ACC112 (cell line): ENCODE measurements around the gene SYNGR1.

Experiments used
- H2AFZ ChIP-seq: fragments of 200-600 bp; sonication (generic); one replicate; pipeline ENCODE4 v1.6.0; 2017; ENCODE audit warnings: antibody characterized with exemption, low read length; ENCODE audit not compliant: unreplicated experiment
- H3K27ac ChIP-seq: fragments of 200-600 bp; sonication (generic); 2 replicates; pipeline ENCODE4 v1.5.1; 2014; ENCODE audit warnings: low read depth, mild to moderate bottlenecking, antibody characterized with exemption, low read length, moderate library complexity
- H3K27me3 ChIP-seq: fragments of 200-600 bp; sonication (generic); 2 replicates; pipeline ENCODE4 v1.6.1; 2014; ENCODE audit warnings: mild to moderate bottlenecking, antibody characterized with exemption, low read length, moderate library complexity, mixed read lengths; ENCODE audit not compliant: insufficient read depth
- H3K36me3 ChIP-seq: fragments of 200-600 bp; sonication (generic); 2 replicates; pipeline ENCODE4 v1.6.1; 2016; ENCODE audit warnings: mild to moderate bottlenecking, antibody characterized with exemption, low read length, moderate library complexity, mixed read lengths; ENCODE audit not compliant: insufficient read depth
- H3K4me1 ChIP-seq: fragments of 200-600 bp; sonication (generic); one replicate; pipeline ENCODE4 v1.6.1; 2016; ENCODE audit warnings: low read length, mixed read lengths; ENCODE audit not compliant: insufficient read depth, unreplicated experiment, control insufficient read depth
- H3K4me3 ChIP-seq: fragments of 200-600 bp; sonication (generic); 2 replicates; pipeline ENCODE4 v1.5.1; 2014; ENCODE audit warnings: mild to moderate bottlenecking, low read depth, low read length
- H3K79me2 ChIP-seq: fragments of 200-600 bp; sonication (generic); one replicate; pipeline ENCODE4 v1.6.0; 2016; ENCODE audit warnings: low read length; ENCODE audit not compliant: control insufficient read depth, unreplicated experiment, insufficient read depth

The SYNGR1 gene

DNA sequence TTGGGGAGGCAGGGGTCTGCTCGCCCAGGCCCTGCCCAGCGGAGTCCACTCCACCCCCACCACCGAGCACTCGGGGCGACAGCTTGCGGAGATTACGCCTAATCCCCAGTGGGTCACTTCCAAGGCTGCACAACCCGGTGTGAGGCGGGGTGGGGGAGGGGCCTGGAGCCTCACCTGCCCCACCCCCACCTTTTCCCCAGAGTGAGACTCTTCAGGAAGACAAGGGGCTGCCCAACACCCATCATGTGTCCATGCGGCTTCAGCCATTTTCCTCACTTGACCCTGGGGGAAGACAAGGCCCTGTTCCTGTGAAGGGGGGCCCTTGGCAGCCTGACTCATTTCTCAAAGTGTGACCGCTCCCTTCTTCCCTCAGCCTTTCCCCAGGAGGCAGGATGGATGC lies 12.5 kb downstream of the SYNGR1 start:
- H3K4me1 ChIP-seq, result no peaks in the 10 kb centered on the region
- no peaks in the 10 kb centered on the region for H3K27me3 ChIP-seq
- H3K4me3 ChIP-seq, result no peak overlapping the region
- no peaks in the 10 kb centered on the region for H3K79me2 ChIP-seq
- no peaks in the 10 kb centered on the region for H3K36me3 ChIP-seq
- no peak overlapping the region for H3K27ac ChIP-seq
- no peak overlapping the region for H2AFZ ChIP-seq

GRCh38 chr22:39362932-39363331 lies 13.1 kb downstream of the SYNGR1 start:
- Histone ChIP-seq H3K79me2 (no peaks in the 10 kb centered on the region), H3K36me3 (no peaks in the 10 kb centered on the region), H3K27ac (no peak overlapping the region), H2AFZ (no peak overlapping the region), H3K27me3 (no peaks in the 10 kb centered on the region), H3K4me3 (no peak overlapping the region), H3K4me1 (no peaks in the 10 kb centered on the region)

DNA sequence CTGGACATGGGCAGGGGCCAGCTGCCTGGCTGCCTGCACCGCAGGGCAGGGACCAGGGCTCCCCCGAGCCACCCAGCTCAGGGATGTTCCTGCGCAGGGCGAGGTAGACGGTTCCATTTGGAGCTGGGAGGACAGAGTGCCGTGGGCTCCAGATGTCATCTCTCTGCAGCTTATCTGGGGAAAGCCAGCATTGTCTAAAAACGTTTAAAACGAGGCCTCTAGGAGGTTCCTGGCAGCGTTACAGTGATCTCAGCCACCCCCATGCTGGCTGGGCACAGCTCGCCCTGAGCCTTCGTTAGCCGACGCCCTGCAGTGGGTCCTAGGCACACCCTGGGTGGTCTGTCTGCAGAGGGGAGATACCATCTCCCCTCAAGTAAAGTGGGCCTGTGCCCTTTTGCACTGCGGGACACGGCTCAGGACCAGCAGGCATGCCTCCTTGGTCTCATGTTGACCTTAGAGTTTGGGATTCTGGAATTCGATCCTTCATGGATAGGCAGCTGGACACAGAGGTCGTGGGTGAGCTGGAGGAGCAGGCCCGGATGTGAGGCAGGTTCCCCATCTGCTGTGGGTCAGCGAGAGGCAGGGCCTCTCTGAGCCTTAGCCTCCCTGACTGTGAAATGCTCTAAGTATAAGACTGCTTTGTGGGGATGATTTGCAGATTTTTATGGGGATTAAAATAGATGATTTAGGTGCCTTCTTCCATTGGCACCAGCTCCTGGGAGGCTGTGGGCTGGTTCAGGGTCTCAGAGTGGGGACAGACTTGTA lies 14.1 kb downstream of the SYNGR1 start:
- Histone ChIP-seq H3K4me3 (no peak overlapping the region), H3K36me3 (no peaks in the 10 kb centered on the region), H3K27me3 (no peaks in the 10 kb centered on the region), H3K79me2 (no peaks in the 10 kb centered on the region), H3K4me1 (no peaks in the 10 kb centered on the region), H2AFZ (no peak overlapping the region), H3K27ac (no peak overlapping the region)

- H3K4me3 ChIP-seq, result no peak overlapping the region
- H3K4me1 ChIP-seq, result no peaks in the 10 kb centered on the region
- H3K27ac ChIP-seq, result no peak overlapping the region
- no peaks in the 10 kb centered on the region for H3K27me3 ChIP-seq
- H2AFZ ChIP-seq, result no peak overlapping the region
- H3K36me3 ChIP-seq, result no peaks in the 10 kb centered on the region
- H3K79me2 ChIP-seq, result no peaks in the 10 kb centered on the region
Measured at GRCh38 chr22:39364714-39365491, 15.1 kb downstream of the SYNGR1 start.

DNA sequence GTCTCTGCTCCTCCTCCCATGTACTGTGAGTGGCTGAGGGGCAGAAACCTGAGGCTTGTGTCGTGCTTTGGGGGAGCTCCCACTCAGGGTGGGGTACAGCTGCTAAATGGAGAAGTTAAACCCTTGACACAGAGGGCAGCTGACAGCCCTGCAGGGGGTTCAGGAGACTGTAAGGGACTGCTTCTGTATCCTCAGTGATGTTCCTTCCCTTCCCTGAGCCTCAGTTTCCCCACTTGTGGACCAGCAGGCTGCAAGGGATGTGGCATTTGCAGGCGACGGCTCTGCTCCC lies 15.6 kb downstream of the SYNGR1 start:
- no peak overlapping the region for H3K4me3 ChIP-seq
- no peaks in the 10 kb centered on the region for H3K27me3 ChIP-seq
- H3K79me2 ChIP-seq, result no peaks in the 10 kb centered on the region
- no peak overlapping the region for H3K27ac ChIP-seq
- no peak overlapping the region for H2AFZ ChIP-seq
- no peaks in the 10 kb centered on the region for H3K36me3 ChIP-seq
- no peaks in the 10 kb centered on the region for H3K4me1 ChIP-seq

- Histone ChIP-seq H2AFZ (no peak overlapping the region), H3K79me2 (no peaks in the 10 kb centered on the region), H3K27me3 (no peaks in the 10 kb centered on the region), H3K36me3 (no peaks in the 10 kb centered on the region), H3K27ac (no peak overlapping the region), H3K4me3 (no peak overlapping the region), H3K4me1 (no peaks in the 10 kb centered on the region)
Measured at GRCh38 chr22:39367035-39367434, 17.2 kb downstream of the SYNGR1 start.

DNA sequence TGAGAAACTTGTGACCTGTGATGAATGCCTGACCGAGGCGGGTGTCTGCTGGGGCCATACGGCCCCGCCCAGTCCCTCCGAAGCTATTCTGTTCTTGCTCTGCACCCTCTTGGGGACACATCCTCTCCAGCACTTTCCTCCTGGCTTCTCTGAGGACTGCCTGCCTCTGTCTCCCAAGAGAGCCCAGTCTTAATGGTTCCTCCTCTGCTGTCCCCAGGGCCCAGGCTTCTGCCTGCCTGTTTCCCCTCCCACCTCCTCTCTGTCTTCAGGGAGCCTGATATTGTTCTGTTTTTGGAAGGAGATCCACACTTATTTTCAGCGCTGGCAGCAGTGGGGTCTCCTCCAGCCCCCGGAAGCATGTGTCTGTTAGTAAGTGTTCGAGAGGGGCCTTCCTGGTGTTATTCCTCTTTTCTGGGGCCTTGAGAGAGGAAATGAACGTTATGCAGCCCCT lies 18.7 kb downstream of the SYNGR1 start:
- no peaks in the 10 kb centered on the region for H3K27me3 ChIP-seq
- H3K4me3 ChIP-seq, result no peak overlapping the region
- H3K27ac ChIP-seq, result no peak overlapping the region
- no peaks in the 10 kb centered on the region for H3K4me1 ChIP-seq
- H3K36me3 ChIP-seq, result no peaks in the 10 kb centered on the region
- H2AFZ ChIP-seq, result no peak overlapping the region
- H3K79me2 ChIP-seq, result no peaks in the 10 kb centered on the region

GRCh38 chr22:39369186-39369585 lies 19.4 kb downstream of the SYNGR1 start:
- H3K4me1 ChIP-seq, result no peaks in the 10 kb centered on the region
- no peaks in the 10 kb centered on the region for H3K79me2 ChIP-seq
- no peak overlapping the region for H3K27ac ChIP-seq

GRCh38 chr22:39369586-39369985 lies 19.8 kb downstream of the SYNGR1 start:
- H3K27ac ChIP-seq, result no peak overlapping the region
- H3K4me1 ChIP-seq, result no peaks in the 10 kb centered on the region
- no peak overlapping the region for H2AFZ ChIP-seq
- H3K27me3 ChIP-seq, result no peaks in the 10 kb centered on the region
- H3K79me2 ChIP-seq, result no peaks in the 10 kb centered on the region
- no peak overlapping the region for H3K4me3 ChIP-seq
- no peaks in the 10 kb centered on the region for H3K36me3 ChIP-seq

More at GRCh38 chr22:39369186-39369585, 19.4 kb downstream of the SYNGR1 start:
- Histone ChIP-seq H3K27me3 (no peaks in the 10 kb centered on the region), H2AFZ (no peak overlapping the region), H3K36me3 (no peaks in the 10 kb centered on the region), H3K4me3 (no peak overlapping the region)

- Histone ChIP-seq H2AFZ (no peak overlapping the region), H3K4me1 (no peaks in the 10 kb centered on the region), H3K79me2 (no peaks in the 10 kb centered on the region), H3K27ac (no peak overlapping the region), H3K36me3 (no peaks in the 10 kb centered on the region), H3K27me3 (no peaks in the 10 kb centered on the region), H3K4me3 (no peak overlapping the region)
Measured at GRCh38 chr22:39371732-39372131, 21.9 kb downstream of the SYNGR1 start.

- Histone ChIP-seq H2AFZ (no peak overlapping the region), H3K79me2 (no peaks in the 10 kb centered on the region), H3K4me3 (no peak overlapping the region)
Measured at GRCh38 chr22:39374191-39374590, 24.4 kb downstream of the SYNGR1 start.

More at GRCh38 chr22:39374191-39374590, 24.4 kb downstream of the SYNGR1 start:
- no peaks in the 10 kb centered on the region for H3K4me1 ChIP-seq
- no peak overlapping the region for H3K27ac ChIP-seq
- H3K36me3 ChIP-seq, result no peaks in the 10 kb centered on the region
- H3K27me3 ChIP-seq, result no peaks in the 10 kb centered on the region
